HepG2 (cell line): ENCODE data around the gene AXIN2. TPM values are rescaled to one million over a fixed set of nuclear protein-coding genes. Genes with fewer than 3 reads are reported as not detected.

Experiments used
- ATAC-seq: fragments of 200-7000 bp; cut with Tn5 transposase; 3 replicates; pipeline ENCODE4 v1.9.1; 2020; ENCODE audit warnings: mild to moderate bottlenecking, moderate library complexity
- BruUV-seq: library from RNA; stranded (reverse); fragments of 400-500 nt; replicated peaks from 2 replicates; lab custom pipeline; 2021; lab: Mats Ljungman, UMichigan
- CTCF ChIA-PET: fragments of 300-600 bp; formaldehyde crosslinking; extraction: SDS; loops from one replicate; lab custom pipeline; 2021; ENCODE audit warnings: low total read pairs, inconsistent platforms, low intra/inter-chr PET ratio; lab: Yijun Ruan, JAX
- POLR2A ChIA-PET: fragments of 350-600 bp; sonication (Branson Sonifier 250); formaldehyde crosslinking; loops from one replicate; lab custom pipeline; 2020; ENCODE audit warnings: antibody characterized with exemption, inconsistent platforms; lab: Yijun Ruan, JAX
- DNase-seq: peaks from one replicate; pipeline ENCODE4 v3.0.0-alpha.2; 2015; ENCODE audit warnings: low spot score
- FAIRE-seq: peaks from 3 replicates; lab custom pipeline; 2011; peaks lifted over from hg19 to GRCh38; lab: Jason Lieb, UNC
- H2AFZ ChIP-seq: one replicate; pipeline ENCODE4 v1.6.1; 2011; ENCODE audit warnings: low read length, inconsistent platforms
- H3K27ac ChIP-seq: fragments of 300-600 bp; 3 replicates; pipeline ENCODE4 v1.8.0; 2011; ENCODE audit warnings: mixed run types, mild to moderate bottlenecking, mixed read lengths, low read length, inconsistent platforms; ENCODE audit not compliant: insufficient read depth; ENCODE audit errors: extremely low read length
- H3K27me3 ChIP-seq, 2 experiments: fragments of 200-600 bp in 1 of 2; 2 replicates in 1 of 2; 3 replicates in 1 of 2; pipeline versions ENCODE4 v1.6.0 to v1.8.0; 2011; ENCODE audit warnings: low read length in 2 of 2, mild to moderate bottlenecking in 2 of 2, moderate library complexity in 2 of 2, inconsistent platforms in 1 of 2; ENCODE audit not compliant: insufficient read depth in 2 of 2, control insufficient read depth in 1 of 2
- H3K36me3 ChIP-seq, 2 experiments: fragments of 200-600 bp in 1 of 2; replicated peaks in 1 of 2; 2 replicates in 1 of 2; 3 replicates in 1 of 2; pipeline versions ENCODE4 v1.5.1 to v1.8.0; 2011; ENCODE audit warnings: low read length in 2 of 2, inconsistent platforms in 1 of 2; ENCODE audit not compliant: insufficient read depth in 2 of 2, control insufficient read depth in 1 of 2
- H3K4me1 ChIP-seq: 2 replicates; pipeline ENCODE4 v1.5.1; 2012; ENCODE audit warnings: low read length, inconsistent platforms; ENCODE audit not compliant: insufficient read depth
- H3K4me2 ChIP-seq: 2 replicates; pipeline ENCODE4 v1.6.0; 2011; ENCODE audit warnings: low read depth, low read length, inconsistent platforms
- H3K4me3 ChIP-seq, 3 experiments: fragments of 200-600 bp in 1 of 3; sonication (generic), shearing (Covaris generic) in 1 of 3; replicated peaks in 1 of 3; 2 replicates each; pipeline ENCODE4 v1.5.1; 2011 to 2016; ENCODE audit warnings: low read length in 3 of 3, inconsistent platforms in 2 of 3, low read depth in 2 of 3, mild to moderate bottlenecking in 2 of 3, control low read depth in 1 of 3, mixed read lengths in 1 of 3; ENCODE audit not compliant: insufficient read depth in 1 of 3
- H3K79me2 ChIP-seq: one replicate; pipeline ENCODE4 v1.6.1; 2011; ENCODE audit warnings: low read length, inconsistent platforms; ENCODE audit not compliant: insufficient read depth
- H3K9ac ChIP-seq: 2 replicates; pipeline ENCODE4 v1.6.0; 2011; ENCODE audit warnings: mild to moderate bottlenecking, low read depth, low read length, inconsistent platforms; ENCODE audit not compliant: insufficient read depth
- H3K9me3 ChIP-seq: 2 replicates; pipeline ENCODE4 v1.5.1; 2012; ENCODE audit warnings: mild to moderate bottlenecking, low read length
- H4K20me1 ChIP-seq: 2 replicates; pipeline ENCODE4 v1.6.0; 2011; ENCODE audit warnings: inconsistent platforms, mild to moderate bottlenecking, low read length, moderate library complexity; ENCODE audit not compliant: insufficient read depth
- AGO2 ChIP-seq: fragments of 200-400 bp; formaldehyde crosslinking; optimal IDR thresholded peaks from 2 replicates; pipeline ENCODE3; 2017; ENCODE audit warnings: mild to moderate bottlenecking, low read depth, low read length, moderate library complexity
- HNRNPL ChIP-seq: fragments of 200-400 bp; formaldehyde crosslinking; IDR thresholded peaks from 2 replicates; pipeline ENCODE4 v1.6.1; 2017; ENCODE audit warnings: mild to moderate bottlenecking, low read depth, low read length
- HOXA7 ChIP-seq: sonication (generic); formaldehyde crosslinking; IDR thresholded peaks from 2 replicates; pipeline ENCODE4 v1.8.1; 2022; ENCODE audit warnings: mild to moderate bottlenecking, missing genetic modification reagents, moderate library complexity
- RBFOX2 ChIP-seq: fragments of 200-400 bp; formaldehyde crosslinking; IDR thresholded peaks from 2 replicates; pipeline ENCODE4 v1.6.1; 2017; ENCODE audit warnings: low read depth, mild to moderate bottlenecking, low read length
- ZC3H13 ChIP-seq: sonication (generic); formaldehyde crosslinking; IDR thresholded peaks from 2 replicates; pipeline ENCODE4 v1.8.1; 2023; ENCODE audit warnings: mild to moderate bottlenecking, missing genetic modification reagents, moderate library complexity
- WGBS: methylation state at CpG from one replicate; pipeline ENCODE4 v1.1.6; 2017; ENCODE audit warnings: low lambda C conversion rate; 5-methylcytosine and 5-hydroxymethylcytosine counted together
- in situ Hi-C: cut with HindIII; loops from 2 replicates; pipeline ENCODE4 v1.10.0; 2017; ENCODE audit warnings: low pct_unique_long_range_greater_than_20kb; ENCODE audit not compliant: extremely low pct_ligation_motif_present
- intact Hi-C: fragments of 100-400 bp; cut with micrococcal nuclease; formaldehyde crosslinking; loops from one replicate; pipeline ENCODE4 v1.10.0; 2022; ENCODE audit not compliant: unreplicated experiment
- polyA plus RNA-seq, 8 experiments: library from polyadenylated mRNA; depleted of rRNA in 3 of 8; stranded (reverse) in 7 of 8; unstranded in 1 of 8; fragments of >200 nt; fragmentation: Illumina TruSeq in 4 of 8; extraction: Trizol in 4 of 8; gene quantifications; 2 replicates each; pipeline versions ENCODE4 v1.2.1 to v1.2.3, GENCODE V29; 2011 to 2016; ENCODE audit warnings: low read depth in 4 of 8, missing spikeins in 1 of 8, mixed read lengths in 1 of 8; ENCODE audit not compliant: insufficient read depth in 1 of 8
- total RNA-seq, 5 experiments: library from RNA; depleted of rRNA; stranded (reverse); fragments of >200 nt; fragmentation: Illumina TruSeq; extraction: Trizol; gene quantifications; 2 replicates each; pipeline ENCODE4 v1.2.3, GENCODE V29; 2016; ENCODE audit warnings: low read depth in 1 of 5
- TF ChIP-seq, protein P1 (sequence below): sonication (generic); formaldehyde crosslinking; IDR thresholded peaks from 2 replicates; pipeline ENCODE4 v1.4.0; 2020; ENCODE audit warnings: missing genetic modification reagents
- TF ChIP-seq, protein P2 (sequence below): sonication (generic); formaldehyde crosslinking; IDR thresholded peaks from 2 replicates; pipeline ENCODE4 v1.5.1; 2020; ENCODE audit warnings: mild to moderate bottlenecking, missing genetic modification reagents, moderate library complexity
- TF ChIP-seq, protein P3 (sequence below): sonication (generic); formaldehyde crosslinking; IDR thresholded peaks from 2 replicates; pipeline ENCODE4 v1.5.1; 2020; ENCODE audit warnings: mild to moderate bottlenecking, missing genetic modification reagents, moderate library complexity

AXIN2 gene
- total and polyA plus RNA-seq, 2 of the 13 experiments (the other 11 are each of a cell fraction or from before 2014, with no cell fraction given), result 58.6 to 63.4 TPM

DNA sequence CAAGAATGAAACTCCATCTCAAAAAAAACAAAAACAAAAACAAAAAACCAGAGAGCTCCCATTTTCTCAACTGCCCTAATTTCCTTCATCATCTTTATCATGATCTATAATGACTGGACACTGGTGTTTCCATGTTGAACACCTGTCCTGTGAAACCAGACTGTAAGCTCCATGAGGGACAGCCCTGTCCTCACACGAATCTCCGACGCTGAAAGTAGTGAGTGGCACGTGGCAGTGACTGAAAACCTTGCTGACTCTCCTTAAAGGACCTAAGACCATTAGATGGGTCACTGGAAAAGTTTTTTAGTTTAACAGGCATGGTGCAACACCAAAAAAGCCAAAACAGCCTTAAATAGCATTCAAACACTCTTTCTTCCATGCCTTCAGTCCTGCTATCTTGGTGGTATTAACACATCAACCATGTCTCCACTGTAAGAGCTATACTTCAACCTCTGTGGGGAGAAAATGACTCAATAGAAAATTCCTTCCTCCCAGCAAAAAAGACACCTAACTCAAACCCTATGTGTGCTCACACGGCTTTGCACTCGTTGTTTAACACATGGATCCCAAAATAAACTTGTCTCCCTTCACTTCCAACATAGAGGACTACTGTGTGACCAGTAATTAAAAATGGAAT lies 8.3 kb downstream of the AXIN2 start (continued):
- TF ChIP-seq, protein P1, sequence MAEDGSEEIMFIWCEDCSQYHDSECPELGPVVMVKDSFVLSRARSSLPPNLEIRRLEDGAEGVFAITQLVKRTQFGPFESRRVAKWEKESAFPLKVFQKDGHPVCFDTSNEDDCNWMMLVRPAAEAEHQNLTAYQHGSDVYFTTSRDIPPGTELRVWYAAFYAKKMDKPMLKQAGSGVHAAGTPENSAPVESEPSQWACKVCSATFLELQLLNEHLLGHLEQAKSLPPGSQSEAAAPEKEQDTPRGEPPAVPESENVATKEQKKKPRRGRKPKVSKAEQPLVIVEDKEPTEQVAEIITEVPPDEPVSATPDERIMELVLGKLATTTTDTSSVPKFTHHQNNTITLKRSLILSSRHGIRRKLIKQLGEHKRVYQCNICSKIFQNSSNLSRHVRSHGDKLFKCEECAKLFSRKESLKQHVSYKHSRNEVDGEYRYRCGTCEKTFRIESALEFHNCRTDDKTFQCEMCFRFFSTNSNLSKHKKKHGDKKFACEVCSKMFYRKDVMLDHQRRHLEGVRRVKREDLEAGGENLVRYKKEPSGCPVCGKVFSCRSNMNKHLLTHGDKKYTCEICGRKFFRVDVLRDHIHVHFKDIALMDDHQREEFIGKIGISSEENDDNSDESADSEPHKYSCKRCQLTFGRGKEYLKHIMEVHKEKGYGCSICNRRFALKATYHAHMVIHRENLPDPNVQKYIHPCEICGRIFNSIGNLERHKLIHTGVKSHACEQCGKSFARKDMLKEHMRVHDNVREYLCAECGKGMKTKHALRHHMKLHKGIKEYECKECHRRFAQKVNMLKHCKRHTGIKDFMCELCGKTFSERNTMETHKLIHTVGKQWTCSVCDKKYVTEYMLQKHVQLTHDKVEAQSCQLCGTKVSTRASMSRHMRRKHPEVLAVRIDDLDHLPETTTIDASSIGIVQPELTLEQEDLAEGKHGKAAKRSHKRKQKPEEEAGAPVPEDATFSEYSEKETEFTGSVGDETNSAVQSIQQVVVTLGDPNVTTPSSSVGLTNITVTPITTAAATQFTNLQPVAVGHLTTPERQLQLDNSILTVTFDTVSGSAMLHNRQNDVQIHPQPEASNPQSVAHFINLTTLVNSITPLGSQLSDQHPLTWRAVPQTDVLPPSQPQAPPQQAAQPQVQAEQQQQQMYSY (CRISPR knock-in tag), result no peak
- 0 out of 2 replicates have a peak, but pooled peaks have one; percentile 6 for TF ChIP-seq ZC3H13 (CRISPR knock-in tag)
- TF ChIP-seq HOXA7 (CRISPR knock-in tag), result no peak

DNA sequence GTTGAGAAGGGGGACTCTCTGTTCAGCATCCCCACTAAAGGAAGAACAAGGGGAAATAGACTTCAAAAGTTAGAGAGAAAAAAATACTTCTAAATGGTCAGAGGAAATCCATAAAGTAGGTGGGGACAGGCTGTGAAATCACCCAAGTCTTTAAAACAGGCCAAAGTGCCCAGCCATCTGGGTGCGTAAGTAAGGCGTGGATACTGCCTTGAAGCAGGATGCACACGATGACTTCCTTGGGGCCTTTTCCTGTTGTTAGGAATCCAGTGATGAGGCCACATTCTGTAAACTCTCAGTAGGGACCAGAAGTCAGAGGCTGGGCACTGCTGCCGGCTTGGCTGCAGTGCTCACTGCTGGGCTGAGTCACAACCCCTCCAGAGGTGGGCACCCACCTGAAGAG lies 9.2 kb downstream of the AXIN2 start:
- FAIRE-seq (no peak), ATAC-seq (no peak), DNase-seq (no peak)
- H3K36me3 ChIP-seq, result peaks cover 50 to 61% of the 10 kb centered on the region in 2 experiments
- H3K27ac ChIP-seq, result no peak overlapping the region
- in situ Hi-C loops, result no loop called here
- intact Hi-C loops, result loop anchor here (10.0 kb wide), 1 partner anchor 403 kb away; no protein-coding TSS in a partner anchor
- 73% methylated on average over 4 of the region's 4 CpGs for WGBS
- CTCF ChIA-PET, result no interaction called here
- H3K4me3 ChIP-seq, result peak overlapping the region in 2 of 3 experiments; percentile 22 to 26; a peak in 1 of 6 replicates
- no peaks in the 10 kb centered on the region for H3K9me3 ChIP-seq
- no peaks in the 10 kb centered on the region for H3K4me1 ChIP-seq
- H4K20me1 ChIP-seq, result no peaks in the 10 kb centered on the region; the same call in 1 of the 2 replicates
- H3K4me2 ChIP-seq, result peak overlapping the region; percentile 42
- H2AFZ ChIP-seq, result no peak overlapping the region
- no peaks in the 10 kb centered on the region; a peak in 1 of 5 replicates for H3K27me3 ChIP-seq
- H3K79me2 ChIP-seq, result no peaks in the 10 kb centered on the region
- POLR2A ChIA-PET, result no interaction called here
- no peak overlapping the region for H3K9ac ChIP-seq
- BruUV-seq, result no TSS peak
- TF ChIP-seq HNRNPL (0 out of 2 replicates have a peak, but pooled peaks have one; percentile 26), AGO2 (peak; percentile 66), RBFOX2 (0 out of 2 replicates have a peak, but pooled peaks have one; percentile 34)
- TF ChIP-seq, protein P2, sequence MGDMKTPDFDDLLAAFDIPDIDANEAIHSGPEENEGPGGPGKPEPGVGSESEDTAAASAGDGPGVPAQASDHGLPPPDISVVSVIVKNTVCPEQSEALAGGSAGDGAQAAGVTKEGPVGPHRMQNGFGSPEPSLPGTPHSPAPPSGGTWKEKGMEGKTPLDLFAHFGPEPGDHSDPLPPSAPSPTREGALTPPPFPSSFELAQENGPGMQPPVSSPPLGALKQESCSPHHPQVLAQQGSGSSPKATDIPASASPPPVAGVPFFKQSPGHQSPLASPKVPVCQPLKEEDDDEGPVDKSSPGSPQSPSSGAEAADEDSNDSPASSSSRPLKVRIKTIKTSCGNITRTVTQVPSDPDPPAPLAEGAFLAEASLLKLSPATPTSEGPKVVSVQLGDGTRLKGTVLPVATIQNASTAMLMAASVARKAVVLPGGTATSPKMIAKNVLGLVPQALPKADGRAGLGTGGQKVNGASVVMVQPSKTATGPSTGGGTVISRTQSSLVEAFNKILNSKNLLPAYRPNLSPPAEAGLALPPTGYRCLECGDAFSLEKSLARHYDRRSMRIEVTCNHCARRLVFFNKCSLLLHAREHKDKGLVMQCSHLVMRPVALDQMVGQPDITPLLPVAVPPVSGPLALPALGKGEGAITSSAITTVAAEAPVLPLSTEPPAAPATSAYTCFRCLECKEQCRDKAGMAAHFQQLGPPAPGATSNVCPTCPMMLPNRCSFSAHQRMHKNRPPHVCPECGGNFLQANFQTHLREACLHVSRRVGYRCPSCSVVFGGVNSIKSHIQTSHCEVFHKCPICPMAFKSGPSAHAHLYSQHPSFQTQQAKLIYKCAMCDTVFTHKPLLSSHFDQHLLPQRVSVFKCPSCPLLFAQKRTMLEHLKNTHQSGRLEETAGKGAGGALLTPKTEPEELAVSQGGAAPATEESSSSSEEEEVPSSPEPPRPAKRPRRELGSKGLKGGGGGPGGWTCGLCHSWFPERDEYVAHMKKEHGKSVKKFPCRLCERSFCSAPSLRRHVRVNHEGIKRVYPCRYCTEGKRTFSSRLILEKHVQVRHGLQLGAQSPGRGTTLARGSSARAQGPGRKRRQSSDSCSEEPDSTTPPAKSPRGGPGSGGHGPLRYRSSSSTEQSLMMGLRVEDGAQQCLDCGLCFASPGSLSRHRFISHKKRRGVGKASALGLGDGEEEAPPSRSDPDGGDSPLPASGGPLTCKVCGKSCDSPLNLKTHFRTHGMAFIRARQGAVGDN (CRISPR knock-in tag), result peak; percentile 29; the same call in 1 of the 2 replicates
- TF ChIP-seq, protein P3, sequence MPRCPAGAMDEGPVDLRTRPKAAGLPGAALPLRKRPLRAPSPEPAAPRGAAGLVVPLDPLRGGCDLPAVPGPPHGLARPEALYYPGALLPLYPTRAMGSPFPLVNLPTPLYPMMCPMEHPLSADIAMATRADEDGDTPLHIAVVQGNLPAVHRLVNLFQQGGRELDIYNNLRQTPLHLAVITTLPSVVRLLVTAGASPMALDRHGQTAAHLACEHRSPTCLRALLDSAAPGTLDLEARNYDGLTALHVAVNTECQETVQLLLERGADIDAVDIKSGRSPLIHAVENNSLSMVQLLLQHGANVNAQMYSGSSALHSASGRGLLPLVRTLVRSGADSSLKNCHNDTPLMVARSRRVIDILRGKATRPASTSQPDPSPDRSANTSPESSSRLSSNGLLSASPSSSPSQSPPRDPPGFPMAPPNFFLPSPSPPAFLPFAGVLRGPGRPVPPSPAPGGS, result no peak
